ENCODE data around the gene PSMA8. TPM values are rescaled to one million over a fixed set of nuclear protein-coding genes. Genes with fewer than 3 reads are reported as not detected.
"Not testable (repeated sequence)": the region's sequence is repeated elsewhere in the genome, so short reads cannot be mapped to it uniquely, and the experiment has no call there.

The PSMA8 gene
- total RNA-seq, 1 donor from 2014 or later: 0.49 TPM

GRCh38 chr18:26185267-26185666 lies 51.6 kb downstream of the PSMA8 start:
- Mint-ChIP-seq H3K27ac (no peak overlapping the region), H3K27me3 (ENCODE audit: insufficient read depth) (no peaks in the 10 kb centered on the region), H3K9me3 (peaks cover 4% of the 10 kb centered on the region), H3K36me3 (ENCODE audit: low read depth) (no peaks in the 10 kb centered on the region), H3K4me1 (ENCODE audit: low read depth) (peaks cover 7% of the 10 kb centered on the region), H3K4me3 (no peak overlapping the region)
- intact Hi-C loops (cut with micrococcal nuclease): no loop called here
- no peak for DNase-seq (ENCODE audit: low spot score)

- peaks cover 7% of the 10 kb centered on the region for H3K4me1 Mint-ChIP-seq (ENCODE audit: low read depth)
- H3K27ac Mint-ChIP-seq: peak overlapping the region; percentile 67
- peak overlapping the region; percentile 60 for H3K4me3 Mint-ChIP-seq
- DNase-seq (ENCODE audit: low spot score): peak; percentile 22
- peaks cover 4% of the 10 kb centered on the region for H3K9me3 Mint-ChIP-seq
- intact Hi-C loops (cut with micrococcal nuclease): loop anchor here (1.0 kb wide), 2 partner anchors 36 to 100 kb away; partner anchors contain the start of genes SS18 and TAF4B
- H3K36me3 Mint-ChIP-seq (ENCODE audit: low read depth): no peaks in the 10 kb centered on the region
- no peaks in the 10 kb centered on the region for H3K27me3 Mint-ChIP-seq (ENCODE audit: insufficient read depth)
Observed at GRCh38 chr18:26190506-26190905, 56.8 kb downstream of the PSMA8 start.

GRCh38 chr18:26192233-26192632 lies 58.6 kb downstream of the PSMA8 start:
- Mint-ChIP-seq H3K27ac (no peak overlapping the region), H3K4me1 (ENCODE audit: low read depth) (peaks cover 7% of the 10 kb centered on the region), H3K27me3 (ENCODE audit: insufficient read depth) (no peaks in the 10 kb centered on the region), H3K4me3 (no peak overlapping the region), H3K9me3 (peaks cover 4% of the 10 kb centered on the region), H3K36me3 (ENCODE audit: low read depth) (no peaks in the 10 kb centered on the region)
- intact Hi-C loops (cut with micrococcal nuclease): no loop called here
- DNase-seq (ENCODE audit: low spot score): no peak

GRCh38 chr18:26196605-26197004 lies 62.9 kb downstream of the PSMA8 start:
- Mint-ChIP-seq H3K4me3 (no peak overlapping the region), H3K36me3 (ENCODE audit: low read depth) (no peaks in the 10 kb centered on the region), H3K9me3 (no peaks in the 10 kb centered on the region), H3K27ac (no peak overlapping the region), H3K27me3 (ENCODE audit: insufficient read depth) (peaks cover 3% of the 10 kb centered on the region), H3K4me1 (ENCODE audit: low read depth) (no peaks in the 10 kb centered on the region)
- no peak for DNase-seq (ENCODE audit: low spot score)
- intact Hi-C loops (cut with micrococcal nuclease): no loop called here

- H3K9me3 Mint-ChIP-seq; H3K4me3 Mint-ChIP-seq; DNase-seq (ENCODE audit: low spot score); H3K4me1 Mint-ChIP-seq (ENCODE audit: low read depth); H3K27ac Mint-ChIP-seq; H3K36me3 Mint-ChIP-seq (ENCODE audit: low read depth); intact Hi-C loops (cut with micrococcal nuclease): not testable (repeated sequence)
- H3K27me3 Mint-ChIP-seq (ENCODE audit: insufficient read depth): peaks cover 13% of the 10 kb centered on the region
Observed at GRCh38 chr18:26202001-26202400, 68.3 kb downstream of the PSMA8 start.

GRCh38 chr18:26205318-26205717 lies 71.6 kb downstream of the PSMA8 start:
- intact Hi-C loops (cut with micrococcal nuclease): no loop called here
- no peaks in the 10 kb centered on the region for H3K9me3 Mint-ChIP-seq
- H3K27me3 Mint-ChIP-seq (ENCODE audit: insufficient read depth): peaks cover 13% of the 10 kb centered on the region
- DNase-seq (ENCODE audit: low spot score): no peak
- no peaks in the 10 kb centered on the region for H3K36me3 Mint-ChIP-seq (ENCODE audit: low read depth)
- no peak overlapping the region for H3K27ac Mint-ChIP-seq
- H3K4me3 Mint-ChIP-seq: no peak overlapping the region
- H3K4me1 Mint-ChIP-seq (ENCODE audit: low read depth): no peaks in the 10 kb centered on the region

GRCh38 chr18:26206488-26206887 lies 72.8 kb downstream of the PSMA8 start:
- H3K4me3 Mint-ChIP-seq: no peak overlapping the region
- intact Hi-C loops (cut with micrococcal nuclease): no loop called here
- no peaks in the 10 kb centered on the region for H3K4me1 Mint-ChIP-seq (ENCODE audit: low read depth)
- no peak overlapping the region for H3K27ac Mint-ChIP-seq
- peaks cover 10% of the 10 kb centered on the region for H3K27me3 Mint-ChIP-seq (ENCODE audit: insufficient read depth)
- H3K36me3 Mint-ChIP-seq (ENCODE audit: low read depth): no peaks in the 10 kb centered on the region
- DNase-seq (ENCODE audit: low spot score): no peak
- no peaks in the 10 kb centered on the region for H3K9me3 Mint-ChIP-seq

GRCh38 chr18:26207937-26208336 lies 74.3 kb downstream of the PSMA8 start:
- intact Hi-C loops (cut with micrococcal nuclease): no loop called here
- peaks cover 10% of the 10 kb centered on the region for H3K27me3 Mint-ChIP-seq (ENCODE audit: insufficient read depth)
- H3K4me1 Mint-ChIP-seq (ENCODE audit: low read depth): no peaks in the 10 kb centered on the region
- no peak for DNase-seq (ENCODE audit: low spot score)
- no peaks in the 10 kb centered on the region for H3K36me3 Mint-ChIP-seq (ENCODE audit: low read depth)
- H3K9me3 Mint-ChIP-seq: no peaks in the 10 kb centered on the region
- H3K4me3 Mint-ChIP-seq: no peak overlapping the region
- no peak overlapping the region for H3K27ac Mint-ChIP-seq

- intact Hi-C loops (cut with micrococcal nuclease): no loop called here
- Mint-ChIP-seq H3K27ac (no peak overlapping the region), H3K4me1 (ENCODE audit: low read depth) (no peaks in the 10 kb centered on the region), H3K9me3 (no peaks in the 10 kb centered on the region), H3K36me3 (ENCODE audit: low read depth) (no peaks in the 10 kb centered on the region), H3K27me3 (ENCODE audit: insufficient read depth) (peaks cover 5% of the 10 kb centered on the region), H3K4me3 (no peak overlapping the region)
- DNase-seq (ENCODE audit: low spot score): no peak
Observed at GRCh38 chr18:26208977-26209376, 75.3 kb downstream of the PSMA8 start.

GRCh38 chr18:26210147-26210546 lies 76.5 kb downstream of the PSMA8 start:
- no peak for DNase-seq (ENCODE audit: low spot score)
- Mint-ChIP-seq H3K4me1 (ENCODE audit: low read depth) (peaks cover 10% of the 10 kb centered on the region), H3K9me3 (no peaks in the 10 kb centered on the region), H3K27ac (no peak overlapping the region), H3K4me3 (no peak overlapping the region), H3K36me3 (ENCODE audit: low read depth) (no peaks in the 10 kb centered on the region), H3K27me3 (ENCODE audit: insufficient read depth) (peaks cover 4% of the 10 kb centered on the region)
- intact Hi-C loops (cut with micrococcal nuclease): no loop called here

- peaks cover 4% of the 10 kb centered on the region for H3K27me3 Mint-ChIP-seq (ENCODE audit: insufficient read depth)
- no peaks in the 10 kb centered on the region for H3K9me3 Mint-ChIP-seq
- H3K36me3 Mint-ChIP-seq (ENCODE audit: low read depth): no peaks in the 10 kb centered on the region
- intact Hi-C loops (cut with micrococcal nuclease): loop anchor here (1.0 kb wide), 2 partner anchors 11 to 125 kb away; partner anchors contain the start of genes SS18 and TAF4B
- peak; percentile 30 for DNase-seq (ENCODE audit: low spot score)
- H3K27ac Mint-ChIP-seq: peak overlapping the region; percentile 80
- H3K4me1 Mint-ChIP-seq (ENCODE audit: low read depth): peaks cover 25% of the 10 kb centered on the region
- H3K4me3 Mint-ChIP-seq: peak overlapping the region; percentile 67
Observed at GRCh38 chr18:26215247-26215970, 81.7 kb downstream of the PSMA8 start.

- H3K27me3 Mint-ChIP-seq (ENCODE audit: insufficient read depth): peaks cover 3% of the 10 kb centered on the region
- intact Hi-C loops (cut with micrococcal nuclease): loop anchor here (5.0 kb wide), 1 partner anchor 322 kb away; the partner anchor contains the start of gene KCTD1
- no peak for DNase-seq (ENCODE audit: low spot score)
- H3K27ac Mint-ChIP-seq: no peak overlapping the region
- H3K4me3 Mint-ChIP-seq: peak overlapping the region; percentile 90
- no peaks in the 10 kb centered on the region for H3K9me3 Mint-ChIP-seq
- peaks cover 35% of the 10 kb centered on the region for H3K4me1 Mint-ChIP-seq (ENCODE audit: low read depth)
- no peaks in the 10 kb centered on the region for H3K36me3 Mint-ChIP-seq (ENCODE audit: low read depth)
Observed at GRCh38 chr18:26225022-26225693, 91.5 kb downstream of the PSMA8 start.

- Mint-ChIP-seq H3K4me1 (ENCODE audit: low read depth) (peaks cover 42% of the 10 kb centered on the region), H3K27me3 (ENCODE audit: insufficient read depth) (peaks cover 3% of the 10 kb centered on the region), H3K9me3 (no peaks in the 10 kb centered on the region), H3K4me3 (peak overlapping the region; percentile 90), H3K36me3 (ENCODE audit: low read depth) (no peaks in the 10 kb centered on the region), H3K27ac (peak overlapping the region; percentile 93)
- intact Hi-C loops (cut with micrococcal nuclease): loop anchor here (1.0 to 5.0 kb wide), 5 partner anchors 11 to 321 kb away; partner anchors contain the start of genes KCTD1 and SS18
- DNase-seq (ENCODE audit: low spot score): no peak
Observed at GRCh38 chr18:26225915-26226228, 92.2 kb downstream of the PSMA8 start.
